NCI-H1694 treated with DMSO at 0.1 percent for 48 hours (cell line): Measurements from ENCODE around the gene TXNDC16.
"Not testable (repeated sequence)": the region's sequence is repeated elsewhere in the genome, so short reads cannot be mapped to it uniquely, and the experiment has no call there.

ENCODE experiments used
- DNase-seq: peaks from one replicate; lab custom pipeline; 2025; lab: John Stamatoyannopoulos, UW

Gene TXNDC16

DNA sequence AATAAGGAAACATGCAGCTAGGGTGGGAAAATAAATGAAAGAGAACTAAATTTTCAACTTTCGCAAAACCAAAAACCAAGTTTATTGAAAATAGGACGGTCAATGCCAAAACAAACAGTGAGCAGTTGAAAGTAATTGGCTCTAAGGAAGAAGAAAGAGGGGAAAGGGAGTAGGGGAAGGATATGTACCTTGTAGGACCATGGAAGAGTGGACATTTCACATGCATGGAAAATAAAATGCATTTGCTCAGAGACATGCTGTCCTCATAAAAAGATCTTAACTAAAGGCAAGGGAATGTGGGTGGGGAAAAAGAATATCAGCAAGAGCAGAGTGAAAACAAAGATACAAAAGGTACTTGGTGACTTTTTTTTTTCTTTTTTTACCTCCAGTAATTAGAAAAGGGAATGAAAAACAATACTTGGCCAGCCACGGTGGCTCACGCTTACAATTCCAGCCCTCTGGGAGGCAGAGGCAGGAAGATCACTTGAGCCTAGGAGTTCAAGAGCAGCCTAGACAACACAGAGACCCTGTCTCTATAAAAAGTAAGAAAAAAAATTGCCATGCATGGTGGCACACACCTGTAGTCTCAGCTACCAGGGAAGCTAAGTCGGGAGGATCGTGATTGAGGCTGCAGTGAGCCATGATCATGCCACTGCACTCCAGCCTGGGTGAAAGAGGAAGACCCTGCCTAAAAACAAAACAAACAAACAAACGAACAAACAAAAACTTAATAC is 6.6 kb downstream of the TXNDC16 start:
- DNase-seq = no peak

DNA sequence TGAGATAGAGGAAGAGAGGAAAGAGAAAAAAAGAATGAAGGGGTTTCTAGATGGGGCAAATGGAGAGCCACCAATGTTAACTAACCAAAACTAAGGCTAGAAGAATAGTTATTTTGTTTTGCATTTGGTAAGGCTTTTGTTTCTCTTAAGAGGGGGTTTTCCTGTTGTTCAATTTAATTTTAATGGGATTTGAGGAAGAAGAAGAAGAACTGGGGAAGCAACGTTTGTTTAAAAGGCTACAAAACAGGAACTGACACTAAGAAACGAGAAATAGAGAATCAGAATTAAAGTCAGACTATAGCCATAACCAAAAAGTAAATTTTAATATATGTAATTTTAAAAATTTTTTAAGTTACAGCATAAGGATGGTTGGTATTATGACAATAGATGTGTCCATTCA is 13.7 kb downstream of the TXNDC16 start:
- DNase-seq = no peak

DNA sequence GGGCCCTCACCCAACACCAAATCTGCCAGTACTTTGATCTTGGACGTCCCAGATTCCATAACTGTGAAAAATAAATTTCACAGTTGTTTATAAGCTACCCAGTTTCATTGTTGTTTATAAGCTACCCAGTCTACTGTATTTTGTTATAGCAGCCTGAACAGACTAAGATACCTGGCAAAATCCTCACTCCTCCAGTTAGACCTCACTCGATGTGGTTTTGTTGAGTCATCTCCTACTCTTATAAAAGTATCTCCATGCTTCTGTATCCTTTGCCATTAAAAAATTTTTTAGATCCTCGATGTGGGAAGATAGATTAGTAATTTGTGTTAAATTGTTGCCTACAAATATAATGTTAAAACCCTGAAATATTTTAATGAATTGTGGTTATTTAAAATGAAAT is 16.0 kb downstream of the TXNDC16 start:
- no peak for DNase-seq

DNA sequence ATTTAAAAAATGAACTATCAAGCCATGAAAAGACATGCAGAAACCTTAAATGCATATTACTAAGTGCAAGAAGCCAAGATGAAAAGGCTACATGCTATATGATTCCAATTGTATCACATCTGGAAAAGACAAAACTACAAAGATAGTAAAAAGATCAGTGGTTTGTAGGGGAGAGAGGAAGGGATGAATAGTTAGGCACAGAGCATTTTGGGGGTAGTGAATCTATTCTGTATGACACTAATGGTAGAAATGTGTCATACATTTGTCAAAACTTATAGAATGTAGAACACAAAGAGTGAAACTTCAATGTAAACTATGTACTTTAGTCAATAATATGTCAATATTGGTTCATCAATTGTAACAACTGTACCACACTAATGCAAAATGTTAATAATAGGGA is 20.8 kb downstream of the TXNDC16 start:
- DNase-seq = no peak

DNA sequence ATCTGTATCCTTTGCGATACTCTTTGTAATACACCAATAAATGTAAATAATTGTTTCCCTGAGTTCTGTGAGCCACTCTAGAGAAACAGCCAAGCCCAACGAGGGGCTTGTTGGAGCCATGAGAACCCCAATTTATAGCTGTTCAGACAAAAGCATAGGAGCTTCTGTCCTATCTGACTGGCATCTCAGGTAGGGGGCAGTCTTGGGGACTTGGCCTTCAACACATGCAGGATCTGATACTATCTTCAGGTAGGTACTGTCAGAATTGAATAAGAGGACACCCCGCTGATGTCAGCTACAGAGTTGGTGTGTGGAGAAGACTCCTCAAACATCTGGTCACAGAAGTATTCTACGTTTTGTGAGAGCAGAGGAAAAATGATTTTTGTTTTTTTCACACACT is 25.3 kb downstream of the TXNDC16 start:
- no peak for DNase-seq

DNA sequence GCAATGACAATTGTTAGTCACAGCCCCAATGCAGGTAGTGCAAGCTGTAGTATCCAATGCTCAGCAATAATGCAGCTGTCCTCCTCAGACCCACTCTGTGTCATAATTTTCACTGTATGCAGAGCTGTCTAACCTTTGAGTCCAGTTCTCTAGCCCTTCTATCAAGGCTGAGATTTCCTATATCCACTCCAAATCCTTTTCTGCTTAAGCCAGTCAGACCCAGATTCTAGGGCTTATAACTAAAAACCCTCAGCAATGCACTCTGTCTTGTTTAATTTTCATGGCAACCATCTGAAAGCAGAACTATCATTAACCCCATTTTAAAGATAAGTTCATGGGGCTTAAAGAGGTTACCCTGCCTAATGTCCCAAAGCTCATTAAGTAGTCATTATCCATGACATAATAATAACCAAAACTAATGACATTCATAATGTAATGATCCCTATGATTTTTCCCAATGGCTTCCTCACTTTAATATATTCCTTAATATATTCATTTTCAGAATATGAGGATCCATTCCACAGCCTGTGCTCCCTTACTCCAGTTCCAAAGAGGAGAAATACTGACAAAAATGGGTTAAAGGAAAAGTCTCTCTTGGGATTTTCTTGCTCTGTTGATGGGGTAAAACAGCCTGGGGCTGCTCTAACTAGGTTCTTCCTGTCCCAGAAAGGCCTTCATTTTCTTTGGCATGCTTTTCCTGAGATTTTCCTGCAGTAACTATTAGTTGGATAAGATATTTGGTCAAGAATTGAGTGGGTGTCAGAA is 29.5 kb downstream of the TXNDC16 start:
- DNase-seq = no peak

DNA sequence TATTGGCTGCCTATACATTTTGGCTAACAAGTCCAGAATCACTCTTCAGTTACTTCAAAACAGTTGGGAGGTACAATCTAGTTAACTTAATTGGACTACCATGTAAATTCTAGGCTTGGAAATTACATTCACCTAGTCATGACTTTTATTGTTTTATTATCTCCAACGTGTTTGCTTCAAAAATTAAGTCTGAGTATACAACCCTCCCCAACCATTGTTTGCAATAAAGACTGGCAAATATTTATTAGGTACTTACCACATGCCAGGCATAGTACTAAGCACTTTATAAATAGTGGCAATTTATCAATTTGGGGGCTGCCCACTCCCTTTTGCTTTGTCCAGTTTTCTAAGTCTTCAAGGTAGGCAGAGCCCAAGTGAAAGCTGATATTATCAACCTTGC is 30.3 kb downstream of the TXNDC16 start:
- DNase-seq = no peak

DNA sequence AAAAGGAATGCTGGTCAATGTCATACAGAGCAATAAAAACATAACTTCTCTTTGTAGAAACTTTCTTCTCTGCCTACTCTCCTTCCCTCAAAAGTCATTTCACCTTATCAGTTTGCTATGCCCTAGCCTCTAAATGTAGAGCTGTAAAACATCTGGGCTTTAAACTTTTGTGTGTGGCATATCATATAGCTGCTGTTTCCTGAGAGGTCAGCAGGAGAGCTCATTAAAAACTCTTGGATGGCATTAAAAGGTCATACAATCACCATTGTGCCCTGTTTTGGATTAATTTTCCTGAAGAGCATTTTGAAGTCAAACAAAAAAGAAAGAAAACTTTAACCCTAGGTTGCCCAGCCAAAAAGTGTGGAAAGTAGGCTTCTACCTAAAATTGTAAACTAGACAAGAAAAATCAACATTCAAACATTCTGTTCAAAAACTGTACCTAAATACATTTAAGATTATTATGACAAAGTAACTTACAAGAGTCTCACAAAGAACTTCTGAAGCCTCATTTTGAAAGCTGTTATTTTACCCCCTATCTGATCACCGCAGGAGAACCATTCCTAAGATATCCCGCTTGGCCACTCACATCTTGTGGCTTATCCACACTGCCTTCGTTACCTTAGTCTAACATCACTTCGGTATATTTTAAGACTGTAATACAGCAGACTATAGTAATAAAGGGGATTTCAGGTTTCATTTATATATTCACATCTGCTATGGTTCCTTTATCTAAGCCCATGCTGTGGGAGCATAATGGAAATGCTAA is 38.1 kb downstream of the TXNDC16 start:
- DNase-seq = no peak

DNA sequence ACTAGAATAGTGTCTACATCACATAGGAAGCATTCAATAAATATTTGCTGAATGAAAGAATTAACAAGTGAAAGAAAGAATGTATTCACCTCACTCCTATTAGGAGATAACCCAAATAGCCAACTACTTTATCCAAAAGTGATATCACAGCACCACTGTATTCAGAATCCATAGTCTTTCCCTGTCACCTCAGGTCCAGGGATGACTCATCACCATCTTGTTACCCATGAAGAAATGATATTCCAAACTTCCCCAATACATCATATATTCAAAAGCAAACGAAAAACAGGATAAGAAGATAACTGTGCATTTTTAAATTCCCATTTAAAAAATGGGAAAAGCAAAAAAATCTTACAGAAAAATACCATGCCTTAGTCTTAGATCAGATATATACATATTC is 39.1 kb downstream of the TXNDC16 start:
- no peak for DNase-seq

DNA sequence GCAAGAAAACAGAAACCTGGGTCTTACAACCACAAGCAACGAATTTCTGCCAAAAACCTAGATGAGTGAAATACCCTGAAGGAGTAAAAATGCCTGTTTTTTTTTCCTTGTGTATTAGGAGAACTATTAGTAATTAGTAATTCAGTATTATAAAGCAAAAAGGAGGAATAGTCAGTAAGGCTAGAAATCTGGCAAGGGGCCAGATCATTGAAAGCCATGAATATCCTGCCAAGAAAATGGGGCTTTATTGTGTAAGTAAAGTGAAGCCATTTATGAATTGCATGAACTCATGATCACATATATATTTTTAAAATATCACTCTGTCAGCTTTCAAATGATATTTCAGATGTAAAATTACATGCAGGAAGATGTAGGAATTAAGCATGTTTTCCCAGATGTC is 57.9 kb downstream of the TXNDC16 start:
- DNase-seq = no peak

DNA sequence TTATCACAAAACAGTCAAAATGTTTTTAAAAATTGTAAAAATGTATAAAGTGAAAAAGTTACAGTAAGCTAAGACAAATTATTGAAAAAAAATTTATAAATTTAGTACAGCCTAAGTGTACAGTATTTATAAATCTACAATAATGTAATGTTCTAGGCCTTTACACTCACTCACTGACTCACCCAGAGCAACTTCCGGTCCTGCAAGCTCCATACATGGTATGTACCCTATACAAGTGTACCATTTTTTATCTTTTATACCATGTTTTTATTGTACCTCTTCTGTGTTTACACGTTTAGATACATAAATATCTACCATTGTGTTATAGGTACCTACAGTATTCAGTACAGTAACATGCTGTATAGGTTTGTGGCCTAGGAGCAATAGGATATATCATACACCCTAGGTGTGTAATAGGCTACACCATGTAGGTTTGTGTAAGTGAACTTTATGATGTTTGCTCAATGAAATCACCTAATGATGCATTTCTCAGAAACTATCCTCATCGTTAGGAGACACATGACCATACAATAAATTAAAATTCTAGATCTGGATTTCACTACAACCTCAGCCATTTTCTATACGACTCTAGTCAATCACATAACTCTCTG is 66.8 kb downstream of the TXNDC16 start:
- no peak for DNase-seq

DNA sequence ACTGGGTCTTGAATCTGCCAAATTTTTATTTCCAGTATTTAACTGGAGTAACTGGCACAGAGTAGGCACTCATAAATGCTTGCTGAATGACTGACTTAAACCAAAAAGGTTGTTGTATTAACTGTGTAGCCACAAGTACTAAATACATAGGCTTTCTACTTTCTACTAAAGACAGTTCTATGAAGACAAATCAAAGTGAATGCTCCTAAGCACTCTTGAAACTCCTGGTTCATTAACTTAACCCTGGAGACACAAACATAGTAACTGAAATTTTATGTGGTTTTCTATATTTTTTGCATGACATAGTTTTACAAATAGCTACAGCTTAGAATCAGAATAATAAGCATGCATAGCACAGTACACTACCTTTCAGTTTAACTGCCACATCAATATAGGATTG is 70.4 kb downstream of the TXNDC16 start:
- DNase-seq = no peak

DNA sequence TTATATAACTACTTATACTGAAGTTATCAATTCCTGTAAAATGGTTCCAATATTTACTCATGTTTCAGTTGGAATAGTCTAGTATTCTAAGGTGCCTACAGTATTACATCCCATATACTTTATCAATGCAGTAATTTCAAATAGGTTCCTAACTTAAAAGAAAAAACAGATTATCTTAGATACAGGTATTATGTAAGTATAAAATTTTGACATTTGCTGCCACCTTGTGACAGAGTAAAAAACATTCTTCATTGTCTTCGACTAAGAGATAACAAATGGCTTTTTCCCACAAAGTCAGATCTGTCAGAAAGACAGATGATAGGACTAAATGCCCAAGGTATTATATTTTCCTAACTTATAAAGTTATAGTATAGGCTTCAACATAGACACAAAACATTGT is 78.7 kb downstream of the TXNDC16 start:
- DNase-seq = peak; percentile 36

DNA sequence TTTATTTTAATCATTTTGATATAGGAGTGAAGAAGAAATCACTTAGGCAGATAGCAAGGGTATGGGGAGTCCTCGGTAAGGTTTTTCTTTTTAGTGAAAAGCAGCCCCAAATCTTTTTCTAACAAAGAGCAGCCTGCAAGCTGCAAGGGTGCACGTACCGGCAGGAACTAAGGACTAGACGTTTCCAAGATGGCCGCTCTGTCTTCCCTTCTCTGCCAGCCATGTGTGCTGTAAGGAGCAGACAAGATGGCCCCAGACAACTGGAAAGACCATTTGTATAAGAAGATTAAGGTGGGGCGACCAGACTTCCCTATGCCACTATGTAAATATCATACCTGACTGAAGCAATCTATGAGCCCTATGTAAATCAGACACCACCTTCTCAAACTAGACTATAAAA is 79.6 kb downstream of the TXNDC16 start:
- no peak for DNase-seq

DNA sequence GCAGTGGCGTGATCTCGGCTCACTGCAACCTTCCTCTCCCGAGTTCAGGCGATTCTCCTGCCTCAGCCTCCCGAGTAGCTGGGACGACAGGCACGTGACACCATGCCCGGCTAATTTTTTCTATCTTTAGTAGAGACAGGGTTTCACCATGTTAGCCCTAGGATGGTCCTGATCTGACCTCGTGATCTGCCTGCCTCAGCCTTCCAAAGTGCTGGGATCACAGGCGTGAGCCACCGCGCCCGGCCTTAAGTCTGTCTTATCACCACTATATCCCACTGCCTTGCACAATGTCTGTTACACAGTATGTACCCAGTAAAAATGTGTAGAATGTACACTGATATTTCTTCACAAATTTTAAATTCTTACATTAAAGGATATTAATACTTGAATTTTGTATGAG is 80.1 kb downstream of the TXNDC16 start:
- not testable (repeated sequence) for DNase-seq

DNA sequence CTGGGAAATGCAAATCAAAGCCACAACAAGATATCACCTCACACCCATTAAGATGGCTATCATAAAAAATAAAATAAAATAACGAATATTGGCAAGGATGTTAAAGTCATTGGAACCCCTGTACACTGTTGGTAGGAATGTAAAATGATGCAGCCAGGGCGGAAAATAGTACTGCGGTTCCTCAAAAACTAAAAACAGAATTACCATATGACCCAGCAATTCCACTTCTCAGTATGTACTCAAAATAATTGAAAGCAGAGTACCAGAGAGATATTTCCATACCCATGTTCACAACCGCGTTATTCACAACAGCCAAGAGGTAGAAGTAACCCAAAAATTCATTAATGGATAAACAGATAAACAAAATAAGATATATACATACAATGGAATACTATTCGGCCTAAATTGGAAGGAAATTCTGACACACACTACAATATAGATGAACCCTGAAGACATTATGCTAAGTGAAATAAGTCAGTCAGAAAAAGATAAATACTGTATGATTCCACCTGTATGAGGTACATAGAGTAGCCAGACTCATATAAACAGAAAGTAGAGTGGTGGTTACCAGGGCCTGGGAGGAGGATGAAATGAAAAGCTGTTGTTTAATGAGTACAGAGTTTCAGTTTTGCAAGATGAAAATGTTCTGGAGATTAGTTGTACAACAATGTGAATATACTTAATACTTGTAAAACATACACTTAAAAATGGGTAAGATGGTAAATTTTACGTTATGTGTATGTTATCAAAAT is 84.6 kb downstream of the TXNDC16 start:
- no peak for DNase-seq

DNA sequence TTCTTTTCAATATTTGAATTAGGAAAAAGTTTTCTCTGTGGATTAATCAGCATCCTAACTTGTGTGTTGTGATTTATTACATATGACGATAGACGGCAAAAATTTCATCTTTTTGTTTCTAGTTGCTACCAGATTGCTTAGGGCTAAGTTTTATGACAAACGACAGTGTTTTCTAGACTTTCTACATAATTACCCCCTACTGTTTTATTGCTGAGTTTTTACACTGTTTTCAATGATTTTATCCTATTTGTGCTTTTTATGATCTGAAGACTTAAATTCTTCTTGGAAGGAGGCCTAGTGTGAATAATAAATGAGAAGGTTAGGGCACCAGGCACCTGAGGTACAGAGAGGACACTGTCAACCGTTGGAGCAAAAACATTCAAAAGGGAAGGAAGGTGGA is 88.1 kb downstream of the TXNDC16 start:
- DNase-seq = no peak

DNA sequence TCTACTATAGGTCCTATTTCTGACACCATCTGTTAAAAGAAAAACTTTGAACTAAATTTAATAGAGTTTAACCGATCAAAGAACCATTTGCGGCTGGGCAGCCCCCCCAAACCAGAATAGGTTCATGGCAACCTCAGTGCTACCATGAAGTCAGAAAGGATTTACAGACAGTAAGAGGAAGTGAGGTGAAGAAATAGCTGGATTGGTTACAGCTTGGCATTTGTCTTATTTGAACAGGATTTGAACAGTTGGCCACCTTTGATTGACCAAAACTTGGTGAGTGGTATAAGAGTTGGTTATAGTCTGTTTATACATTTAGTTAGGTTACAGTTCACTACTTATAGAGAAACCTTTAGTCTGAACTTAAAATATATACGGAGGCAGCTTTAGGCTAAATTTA is 88.9 kb downstream of the TXNDC16 start:
- DNase-seq = no peak

DNA sequence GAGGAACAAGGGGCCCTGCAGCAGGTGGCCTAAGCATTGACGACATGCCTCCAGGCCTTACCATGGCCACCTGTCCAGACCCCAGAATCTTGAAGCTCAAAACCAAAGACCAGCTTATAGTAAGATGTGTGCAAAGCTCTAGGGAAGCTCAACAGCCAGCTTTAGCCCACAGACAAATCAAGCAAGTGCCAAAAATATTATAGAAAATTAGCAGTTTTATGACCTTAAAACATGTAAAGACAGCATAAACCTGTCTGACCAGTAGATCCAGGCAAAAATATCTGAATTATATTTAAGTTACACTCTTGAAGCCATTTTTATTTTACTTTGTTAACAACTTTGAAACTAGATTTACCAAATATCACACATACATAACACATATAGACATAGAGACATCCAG is 90.6 kb downstream of the TXNDC16 start:
- DNase-seq = no peak

DNA sequence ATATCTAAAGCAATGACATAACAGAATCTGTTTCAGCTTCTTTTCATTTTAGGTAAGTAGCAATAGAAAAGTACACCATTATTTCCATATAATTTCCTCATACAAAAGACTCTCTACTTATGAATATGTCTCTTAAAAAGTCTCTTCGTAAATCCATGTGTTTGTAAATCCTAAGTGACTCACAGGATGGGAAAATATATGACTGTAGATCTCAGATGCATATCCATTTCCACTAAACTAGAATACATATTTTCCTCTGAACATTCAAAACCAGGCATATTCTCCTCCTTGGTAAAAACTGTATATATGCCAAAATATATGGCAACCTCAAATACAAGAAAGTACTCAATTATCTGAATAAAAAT is 93.6 kb downstream of the TXNDC16 start:
- DNase-seq = no peak

DNA sequence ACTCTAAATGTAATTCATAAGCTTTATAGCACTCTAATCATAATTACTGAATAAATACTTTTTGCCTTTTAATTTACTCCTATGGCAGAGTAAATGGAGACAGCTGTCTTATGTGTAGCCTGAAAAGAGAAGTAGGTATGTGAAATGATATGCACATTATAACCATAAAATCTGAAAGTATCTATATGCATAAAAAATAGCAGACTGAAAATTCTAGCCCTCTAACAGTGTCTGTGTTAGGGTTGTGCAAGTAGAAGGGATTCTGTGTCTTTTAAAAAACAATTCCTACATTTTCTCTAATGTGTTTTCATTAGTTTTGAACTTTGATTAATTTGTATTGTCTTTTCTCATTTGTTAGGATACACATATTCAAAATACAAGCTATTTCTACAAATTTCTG is 94.9 kb downstream of the TXNDC16 start:
- DNase-seq = no peak
